Hepatocyte (in vitro differentiated cells): ENCODE results near the gene CDAN1.

ENCODE experiments used
- CTCF ChIP-seq: fragments of 200-600 bp; sonication (generic); IDR thresholded peaks from 2 replicates; pipeline ENCODE4 v1.5.1; 2016; ENCODE audit warnings: antibody characterized with exemption, mild to moderate bottlenecking; ENCODE audit not compliant: poor library complexity
- EZH2 ChIP-seq: fragments of 200-600 bp; sonication (generic); IDR thresholded peaks from 2 replicates; pipeline ENCODE4 v1.6.1; 2016; ENCODE audit warnings: antibody characterized with exemption, mild to moderate bottlenecking, borderline replicate concordance
- EZH2phosphoT487 ChIP-seq: fragments of 200-600 bp; sonication (generic); IDR thresholded peaks from one replicate; pipeline ENCODE4 v1.6.1; 2018; ENCODE audit warnings: antibody characterized with exemption, mild to moderate bottlenecking, low read depth, moderate library complexity; ENCODE audit not compliant: unreplicated experiment, severe bottlenecking

DNA sequence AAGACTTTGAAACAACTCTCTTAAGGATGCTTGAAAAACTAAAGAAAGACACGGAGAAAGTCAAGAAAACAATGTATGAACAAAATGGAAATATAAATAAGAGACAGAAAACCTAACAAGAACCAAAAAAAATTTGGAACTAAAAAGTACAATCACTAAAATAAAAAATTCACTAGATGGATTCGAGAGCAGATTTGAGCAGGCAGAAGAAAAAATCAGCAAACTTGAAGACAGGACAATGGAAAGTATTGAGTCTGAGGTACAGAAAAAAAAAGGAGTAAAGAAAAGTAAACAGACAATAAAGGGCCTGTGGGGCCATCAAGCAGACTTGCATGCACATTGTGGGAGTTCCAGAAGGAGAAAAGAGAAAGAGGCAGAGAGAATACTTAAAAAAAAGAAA is 13.4 kb upstream of the CDAN1 start:
- TF ChIP-seq EZH2: no peak
- TF ChIP-seq CTCF: no peak
- no peak for TF ChIP-seq EZH2phosphoT487
